HG03039 (cell line): ENCODE measurements around the gene CFTR.

Experiments
- ATAC-seq: cut with Tn5 transposase; IDR thresholded peaks from one replicate; pipeline ENCODE4 v1.9.1; 2021; ENCODE audit warnings: mild to moderate bottlenecking, moderate library complexity; ENCODE audit not compliant: unreplicated experiment

Gene CFTR

GRCh38 chr7:117582219-117582704 is 102.4 kb downstream of the CFTR start:
- no peak for ATAC-seq

- no peak for ATAC-seq
These were observed 108.1 kb downstream of the CFTR start for GRCh38 chr7:117587931-117588330.

DNA sequence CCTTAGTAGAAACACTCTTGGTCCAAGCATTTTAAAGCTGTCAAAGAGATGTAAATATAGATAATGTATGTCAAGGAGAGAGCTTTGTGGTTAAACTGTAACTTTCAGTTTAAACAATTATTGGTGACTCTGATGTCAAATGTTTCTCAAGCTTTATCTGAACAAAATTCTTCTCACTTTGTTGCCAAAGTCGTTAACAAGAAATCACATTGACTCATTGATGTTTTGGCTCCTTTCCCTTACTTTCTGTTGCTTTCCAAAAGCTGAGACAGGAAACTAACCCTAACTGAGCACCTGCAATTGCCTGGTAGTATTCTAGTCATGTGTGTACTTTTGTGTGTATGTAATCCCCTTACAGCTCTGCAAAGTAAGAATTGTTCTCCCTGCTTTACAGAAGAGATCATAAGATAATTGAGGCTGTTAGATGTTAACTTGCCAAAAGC is 108.5 kb downstream of the CFTR start:
- ATAC-seq = no peak

DNA sequence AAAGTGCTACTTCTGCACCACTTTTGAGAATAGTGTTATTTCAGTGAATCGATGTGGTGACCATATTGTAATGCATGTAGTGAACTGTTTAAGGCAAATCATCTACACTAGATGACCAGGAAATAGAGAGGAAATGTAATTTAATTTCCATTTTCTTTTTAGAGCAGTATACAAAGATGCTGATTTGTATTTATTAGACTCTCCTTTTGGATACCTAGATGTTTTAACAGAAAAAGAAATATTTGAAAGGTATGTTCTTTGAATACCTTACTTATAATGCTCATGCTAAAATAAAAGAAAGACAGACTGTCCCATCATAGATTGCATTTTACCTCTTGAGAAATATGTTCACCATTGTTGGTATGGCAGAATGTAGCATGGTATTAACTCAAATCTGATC is 110.4 kb downstream of the CFTR start:
- no peak for ATAC-seq

DNA sequence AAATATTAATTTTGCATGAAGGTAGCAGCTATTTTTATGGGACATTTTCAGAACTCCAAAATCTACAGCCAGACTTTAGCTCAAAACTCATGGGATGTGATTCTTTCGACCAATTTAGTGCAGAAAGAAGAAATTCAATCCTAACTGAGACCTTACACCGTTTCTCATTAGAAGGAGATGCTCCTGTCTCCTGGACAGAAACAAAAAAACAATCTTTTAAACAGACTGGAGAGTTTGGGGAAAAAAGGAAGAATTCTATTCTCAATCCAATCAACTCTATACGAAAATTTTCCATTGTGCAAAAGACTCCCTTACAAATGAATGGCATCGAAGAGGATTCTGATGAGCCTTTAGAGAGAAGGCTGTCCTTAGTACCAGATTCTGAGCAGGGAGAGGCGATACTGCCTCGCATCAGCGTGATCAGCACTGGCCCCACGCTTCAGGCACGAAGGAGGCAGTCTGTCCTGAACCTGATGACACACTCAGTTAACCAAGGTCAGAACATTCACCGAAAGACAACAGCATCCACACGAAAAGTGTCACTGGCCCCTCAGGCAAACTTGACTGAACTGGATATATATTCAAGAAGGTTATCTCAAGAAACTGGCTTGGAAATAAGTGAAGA is 112.3 kb downstream of the CFTR start:
- no peak for ATAC-seq

GRCh38 chr7:117596134-117596533 is 116.3 kb downstream of the CFTR start:
- ATAC-seq = no peak

GRCh38 chr7:117597755-117598154 is 117.9 kb downstream of the CFTR start:
- no peak for ATAC-seq

- ATAC-seq = no peak
These were observed 121.1 kb downstream of the CFTR start for GRCh38 chr7:117600911-117601310.

GRCh38 chr7:117603627-117604026 is 123.8 kb downstream of the CFTR start:
- no peak for ATAC-seq

DNA sequence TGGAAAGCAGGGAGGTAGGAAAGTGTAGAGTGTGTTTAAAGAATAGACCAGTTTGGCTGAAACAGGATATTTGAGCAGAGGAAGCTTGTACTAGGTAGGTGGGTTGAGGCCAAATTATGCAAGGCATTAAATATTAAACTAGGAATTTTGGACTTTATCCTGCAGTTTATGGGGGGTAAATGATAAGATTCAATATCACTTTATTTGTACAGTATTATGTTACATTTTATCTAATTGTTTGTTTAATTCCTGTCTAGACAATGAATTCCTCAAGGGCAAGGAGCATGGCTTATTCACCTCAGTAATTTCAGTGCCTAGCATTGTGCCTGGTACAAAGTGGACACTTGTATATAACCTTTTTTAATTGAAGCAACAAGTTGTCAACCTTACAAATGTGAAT is 125.9 kb downstream of the CFTR start:
- no peak for ATAC-seq

DNA sequence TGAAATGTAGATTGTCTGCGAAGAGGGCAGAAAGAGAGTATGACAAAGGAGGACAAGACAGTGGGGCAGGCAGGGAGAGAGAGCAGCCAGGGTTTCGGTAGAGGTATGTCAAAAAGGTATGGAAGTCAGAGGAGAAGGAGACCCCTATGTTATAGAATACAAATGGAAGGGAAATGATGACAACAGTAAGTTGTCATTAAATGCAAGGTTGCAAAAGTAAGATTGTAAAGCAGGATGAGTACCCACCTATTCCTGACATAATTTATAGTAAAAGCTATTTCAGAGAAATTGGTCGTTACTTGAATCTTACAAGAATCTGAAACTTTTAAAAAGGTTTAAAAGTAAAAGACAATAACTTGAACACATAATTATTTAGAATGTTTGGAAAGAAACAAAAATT is 126.3 kb downstream of the CFTR start:
- no peak for ATAC-seq

GRCh38 chr7:117610396-117610795 is 130.6 kb downstream of the CFTR start:
- no peak for ATAC-seq

DNA sequence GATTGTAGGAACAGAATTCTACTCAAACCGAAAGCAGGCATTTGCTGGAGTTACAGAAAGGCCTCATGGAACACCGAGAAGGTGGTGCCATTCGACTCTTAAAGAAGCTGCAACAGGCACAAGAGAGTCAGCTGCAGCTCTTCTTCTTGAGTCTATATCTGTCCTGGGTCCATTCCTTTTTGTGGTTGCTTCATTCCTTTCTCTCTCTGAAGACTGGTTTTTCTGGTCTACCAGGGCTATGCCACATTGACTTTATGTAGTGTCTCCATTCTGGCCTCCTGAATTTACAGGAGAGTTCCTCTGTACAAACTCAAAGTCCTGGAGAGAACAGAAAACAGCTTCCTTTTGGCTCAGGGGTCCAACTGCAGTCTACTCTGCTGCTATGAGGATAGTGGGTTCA is 132.8 kb downstream of the CFTR start:
- ATAC-seq = no peak

DNA sequence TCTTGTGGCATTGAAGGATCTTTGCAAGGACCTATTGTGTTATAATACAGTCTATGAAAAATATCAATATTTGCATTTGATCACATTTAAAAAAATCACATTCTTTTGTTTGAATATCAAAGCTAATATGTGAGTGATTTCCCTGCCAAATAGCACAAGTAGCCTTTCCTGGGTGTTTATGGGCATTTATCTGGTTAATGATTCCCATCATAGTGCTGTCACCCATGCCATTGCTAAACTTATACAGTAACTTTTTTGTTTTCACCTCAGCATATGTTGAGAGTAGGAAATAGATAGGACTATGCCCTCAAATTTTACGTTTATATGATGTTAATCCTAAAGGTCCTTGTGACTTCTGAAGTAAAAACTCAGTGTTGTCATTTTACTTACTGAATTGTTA is 136.9 kb downstream of the CFTR start:
- ATAC-seq = no peak

DNA sequence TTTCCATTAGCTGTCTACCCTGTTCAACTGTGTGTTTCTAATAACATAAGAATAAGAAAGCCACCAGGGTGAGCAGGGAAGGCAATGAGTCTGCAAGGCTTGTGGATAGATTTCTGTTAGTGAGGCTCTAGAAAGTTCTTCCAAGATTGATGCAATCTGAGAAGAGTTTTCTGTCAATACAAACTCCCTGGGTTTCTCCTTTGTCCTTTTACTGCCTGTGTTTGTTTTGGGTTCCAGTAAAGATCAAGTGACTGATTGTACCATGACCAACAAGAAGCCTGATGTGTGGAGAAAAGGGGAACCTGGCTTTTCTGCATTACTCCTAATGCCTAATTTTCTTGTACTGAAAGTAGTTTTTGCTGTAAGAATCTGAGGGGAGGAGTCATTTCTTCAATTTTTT is 139.9 kb downstream of the CFTR start:
- ATAC-seq = no peak

- no peak for ATAC-seq
These were observed 141.3 kb downstream of the CFTR start for GRCh38 chr7:117621075-117621618.

DNA sequence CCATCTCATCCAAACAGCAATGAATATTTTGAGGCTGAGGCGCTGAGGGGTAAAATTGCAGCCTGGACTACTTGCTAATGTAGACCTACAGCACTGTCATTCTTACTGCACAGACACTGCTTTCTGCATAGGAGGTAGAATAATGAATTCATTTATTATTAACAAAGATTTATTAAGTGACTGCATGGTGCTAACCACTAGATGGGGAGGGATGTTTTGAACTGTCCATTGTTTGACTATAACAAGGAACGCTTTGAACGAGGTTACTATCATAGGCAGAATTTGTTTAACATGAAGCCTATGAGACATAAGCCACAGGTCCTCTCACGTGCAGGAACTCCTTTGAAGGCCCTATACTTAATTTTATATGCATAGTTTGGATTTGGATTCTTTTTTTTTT is 143.8 kb downstream of the CFTR start:
- ATAC-seq = no peak

DNA sequence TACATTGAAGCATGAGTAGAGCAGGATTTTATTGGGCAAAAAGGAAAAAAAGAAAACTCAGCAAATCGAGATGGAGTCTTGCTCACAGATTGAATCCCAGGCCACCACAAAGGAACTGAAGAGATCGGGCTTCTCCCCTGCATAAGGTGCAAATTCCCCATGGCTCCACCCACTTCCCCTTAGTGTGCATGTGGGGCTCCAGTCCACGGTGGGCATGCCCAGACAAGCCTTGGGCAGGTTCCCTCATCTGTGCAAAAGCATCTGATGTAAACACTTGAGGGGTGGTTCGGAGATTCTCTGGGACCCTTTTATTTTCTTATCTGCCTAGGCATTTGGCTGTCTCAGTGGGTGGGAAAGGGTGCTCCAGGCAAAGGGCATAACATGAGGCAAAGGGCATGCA is 150.7 kb downstream of the CFTR start:
- no peak for ATAC-seq

GRCh38 chr7:117630907-117631564 is 151.2 kb downstream of the CFTR start:
- no peak for ATAC-seq

GRCh38 chr7:117631652-117632051 is 151.8 kb downstream of the CFTR start:
- ATAC-seq = no peak

GRCh38 chr7:117637937-117638336 is 158.1 kb downstream of the CFTR start:
- ATAC-seq = no peak

GRCh38 chr7:117639966-117640365 is 160.1 kb downstream of the CFTR start:
- ATAC-seq = no peak
